Activated CD4-positive, alpha-beta T cell treated with anti-CD3 and anti-CD28 coated beads, Interleukin-2, amount 50 U/mL, for 48 hours (primary cell): ENCODE measurements around the gene ZBTB46.
"Not testable (repeated sequence)": the region's sequence is repeated elsewhere in the genome, so short reads cannot be mapped to it uniquely, and the experiment has no call there.

Experiments
- DNase-seq, 2 experiments: peaks; one replicate each; pipeline ENCODE4 v3.0.0-alpha.2; 2020

Gene ZBTB46, protein sequence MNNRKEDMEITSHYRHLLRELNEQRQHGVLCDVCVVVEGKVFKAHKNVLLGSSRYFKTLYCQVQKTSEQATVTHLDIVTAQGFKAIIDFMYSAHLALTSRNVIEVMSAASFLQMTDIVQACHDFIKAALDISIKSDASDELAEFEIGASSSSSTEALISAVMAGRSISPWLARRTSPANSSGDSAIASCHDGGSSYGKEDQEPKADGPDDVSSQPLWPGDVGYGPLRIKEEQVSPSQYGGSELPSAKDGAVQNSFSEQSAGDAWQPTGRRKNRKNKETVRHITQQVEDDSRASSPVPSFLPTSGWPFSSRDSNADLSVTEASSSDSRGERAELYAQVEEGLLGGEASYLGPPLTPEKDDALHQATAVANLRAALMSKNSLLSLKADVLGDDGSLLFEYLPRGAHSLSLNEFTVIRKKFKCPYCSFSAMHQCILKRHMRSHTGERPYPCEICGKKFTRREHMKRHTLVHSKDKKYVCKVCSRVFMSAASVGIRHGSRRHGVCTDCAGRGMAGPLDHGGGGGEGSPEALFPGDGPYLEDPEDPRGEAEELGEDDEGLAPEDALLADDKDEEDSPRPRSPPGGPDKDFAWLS

DNA sequence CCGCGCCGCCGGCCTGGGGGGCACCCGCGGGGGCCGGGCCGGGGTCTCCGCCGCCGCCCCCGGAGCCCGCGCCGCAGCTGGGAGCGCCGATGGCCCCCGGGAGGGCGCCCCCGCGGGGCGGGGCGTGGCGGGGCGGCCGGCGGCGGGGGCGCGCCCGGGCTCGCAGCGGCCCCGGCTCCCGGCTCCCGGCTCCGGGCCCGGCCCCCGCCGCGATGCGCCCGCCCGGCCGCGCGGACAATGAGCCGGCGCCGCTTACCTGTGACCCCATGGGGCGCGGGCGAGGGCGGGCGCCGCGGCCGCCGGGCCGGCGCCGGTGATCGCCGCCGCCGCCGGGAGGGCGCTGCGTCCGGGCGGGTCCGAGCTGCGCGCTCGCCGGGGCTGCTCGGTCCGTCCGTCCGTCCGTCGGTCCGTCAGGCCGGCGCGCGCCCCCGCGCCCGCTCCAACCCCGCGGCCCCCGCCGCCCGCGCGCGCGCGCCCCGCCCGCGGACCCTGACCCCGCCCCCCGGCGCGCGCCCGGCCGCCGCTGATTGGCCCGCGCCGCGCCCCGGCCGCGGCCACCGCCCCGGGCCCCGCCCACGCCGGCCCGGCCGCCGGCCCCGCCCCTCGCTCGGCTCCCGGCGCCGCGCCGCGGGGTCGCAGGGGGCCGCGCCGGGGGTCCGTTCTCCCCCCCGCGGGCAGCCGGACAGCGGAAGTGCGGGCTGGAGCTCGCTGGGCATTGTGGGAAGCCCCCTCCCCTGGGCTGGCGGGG is at the start of gene ZBTB46:
Gene ZBTB46 (minus strand): TSS at position 424 of the 748 bp plus-strand sequence. CDS start 40,507 bp downstream, outside the sequence.
- DNase-seq, result peak; percentile 33 to 43

DNA sequence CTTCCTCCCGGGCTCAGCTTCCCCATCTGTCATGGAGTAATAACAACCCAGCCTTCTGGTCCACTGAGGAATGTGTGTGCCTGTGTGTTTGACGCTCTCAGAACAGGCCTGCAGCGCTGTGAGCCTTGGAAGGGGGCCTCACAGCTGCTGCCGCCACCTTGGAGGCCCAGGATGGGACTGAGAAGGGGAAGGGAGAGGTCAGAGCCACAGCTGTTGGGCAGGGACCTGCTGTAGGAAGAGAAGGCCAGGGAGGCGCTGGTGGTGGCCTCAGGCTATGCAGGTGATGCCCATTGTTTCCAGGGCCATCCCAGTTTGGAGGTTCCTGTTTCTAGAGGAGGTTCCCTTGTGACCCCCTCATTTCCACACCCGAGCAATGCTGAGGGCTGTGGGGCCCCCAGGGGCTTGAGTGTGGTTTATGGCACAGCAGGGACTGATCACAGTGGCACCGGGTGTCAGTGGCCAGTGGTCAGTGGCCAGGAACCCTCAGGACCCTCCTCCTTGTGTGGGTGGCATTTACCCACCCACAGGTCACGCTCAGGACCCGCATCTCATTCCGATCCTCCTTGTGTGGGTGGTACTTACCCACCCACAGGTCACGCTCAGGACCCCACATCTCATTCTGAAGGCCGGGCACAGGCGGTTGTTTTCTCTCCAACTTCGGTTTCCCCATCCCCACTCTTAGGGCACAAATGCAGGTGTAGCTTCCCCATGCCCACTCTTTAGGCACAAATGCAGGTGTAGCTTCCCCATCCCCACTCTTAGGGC is 48.0 kb upstream of the ZBTB46 start:
- no peak for DNase-seq

DNA sequence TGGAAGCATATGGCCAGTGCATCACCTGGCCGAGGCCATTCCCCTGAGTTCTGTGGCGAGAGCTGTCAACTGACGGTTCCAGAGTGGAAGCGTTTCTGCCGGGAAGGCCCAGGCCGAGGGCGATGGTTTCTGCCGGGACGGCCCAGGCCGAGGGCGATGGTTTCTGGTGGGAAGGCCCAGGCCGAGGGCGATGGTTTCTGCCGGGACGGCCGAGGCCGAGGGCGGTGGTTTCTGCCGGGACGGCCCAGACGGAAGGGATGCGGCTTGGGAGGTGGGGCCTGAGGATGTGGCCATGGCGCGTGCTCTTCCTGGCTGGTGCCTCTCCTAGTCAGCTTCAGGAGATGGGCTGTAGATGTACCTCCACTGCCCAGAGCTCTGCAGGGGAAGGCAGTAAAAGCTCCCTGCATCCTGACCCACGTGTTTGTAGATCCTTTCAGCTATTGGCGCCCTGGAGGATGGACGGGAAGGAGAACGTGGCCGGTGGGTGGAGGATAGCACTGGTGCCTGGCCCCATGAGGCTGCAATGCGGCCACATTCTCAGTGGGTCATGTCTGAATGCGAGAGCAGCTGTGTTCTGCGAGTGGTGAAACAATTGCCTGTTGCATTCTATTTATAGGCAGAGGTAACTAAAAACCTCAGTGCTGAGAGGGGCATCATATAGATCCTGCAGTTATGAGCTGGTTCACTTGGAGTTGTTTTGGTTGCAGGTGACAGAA is 46.8 kb upstream of the ZBTB46 start:
- no peak for DNase-seq

DNA sequence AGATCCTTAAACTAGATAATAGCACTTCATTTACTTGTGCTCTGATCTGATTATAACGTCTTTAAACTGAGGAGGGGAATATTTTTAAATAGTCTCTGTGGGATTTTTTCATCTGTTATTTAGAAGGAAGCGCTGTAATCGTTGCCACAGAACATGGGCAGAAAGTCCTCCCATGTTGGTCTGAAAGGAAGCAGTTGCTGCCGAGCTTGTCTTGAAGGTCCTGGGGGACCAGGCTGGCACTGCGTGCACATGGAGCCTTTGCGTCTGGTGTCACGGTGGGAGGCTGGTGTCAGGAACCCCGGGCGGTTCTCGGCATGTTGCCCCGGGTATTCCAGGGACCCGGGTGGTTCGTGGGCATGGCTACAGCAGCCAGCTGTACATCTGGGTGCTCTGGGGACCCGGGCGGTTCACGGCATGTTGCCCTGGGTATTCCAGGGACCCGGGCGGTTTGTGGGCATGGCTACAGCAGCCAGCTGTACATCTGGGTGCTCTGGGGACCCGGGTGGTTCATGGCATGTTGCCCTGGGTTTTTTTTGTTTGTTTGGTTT is 45.5 kb upstream of the ZBTB46 start:
- no peak for DNase-seq

DNA sequence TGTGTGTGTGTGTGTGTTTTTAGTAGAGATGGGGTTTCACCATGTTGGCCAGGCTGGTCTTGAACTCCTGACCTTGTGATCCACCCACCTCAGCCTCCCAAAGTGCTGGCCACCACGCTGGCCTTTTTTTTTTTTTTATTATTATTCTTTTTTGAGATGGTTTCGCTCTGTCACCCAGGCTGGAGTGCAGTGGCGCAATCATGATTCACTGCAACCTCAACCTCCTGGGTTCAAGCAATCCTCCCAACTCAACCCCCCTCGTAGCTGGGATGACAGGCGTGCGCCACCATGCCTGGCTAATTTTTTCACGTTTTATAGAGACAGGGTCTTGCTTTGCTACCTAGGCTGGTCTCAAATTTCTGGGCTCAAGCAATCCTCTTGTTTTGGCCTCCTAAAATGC is 43.2 kb upstream of the ZBTB46 start:
- not testable (repeated sequence) for DNase-seq

DNA sequence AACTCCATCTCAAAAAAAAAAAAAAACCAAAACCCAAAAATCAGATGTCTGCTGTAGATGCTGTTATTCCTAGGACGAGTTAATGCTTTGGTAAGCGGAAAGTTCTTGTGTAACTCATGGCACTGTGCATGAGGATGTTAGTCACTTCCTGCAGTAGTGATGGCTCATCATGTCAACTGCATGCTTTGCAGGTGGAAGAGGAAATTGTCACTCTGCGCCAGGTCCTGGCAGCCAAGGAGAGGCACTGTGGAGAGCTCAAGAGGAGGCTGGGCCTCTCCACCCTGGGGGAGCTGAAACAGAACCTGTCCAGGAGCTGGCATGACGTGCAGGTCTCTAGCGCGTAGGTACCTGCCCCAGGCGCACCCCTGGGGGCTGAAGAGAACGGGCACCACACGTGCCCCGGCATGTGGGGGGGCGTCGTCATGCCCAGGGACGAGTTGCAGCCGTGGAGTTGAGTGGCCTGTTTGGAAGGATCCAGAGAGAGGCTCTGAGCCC is 42.5 kb upstream of the ZBTB46 start:
- DNase-seq, result peak; percentile 53 to 65

DNA sequence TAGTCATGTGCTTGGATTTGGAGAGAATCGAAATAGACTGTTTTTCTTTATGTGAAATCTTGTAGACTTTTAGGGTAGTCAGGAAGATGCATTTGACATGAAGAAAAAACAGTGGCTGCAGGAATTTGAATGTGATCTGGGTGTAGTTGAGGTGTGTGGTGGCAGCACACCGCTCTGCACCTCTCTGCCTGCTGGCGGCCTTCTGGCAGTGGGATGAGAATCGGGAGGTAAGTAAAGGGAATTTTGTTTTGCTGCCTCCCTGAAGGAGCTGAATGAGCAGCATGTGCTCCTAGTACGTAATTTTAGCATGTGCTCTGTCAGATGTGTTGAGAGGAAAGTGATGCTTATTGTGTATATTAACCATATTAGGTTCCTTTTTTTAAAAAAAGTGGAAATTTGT is 37.2 kb upstream of the ZBTB46 start:
- no peak for DNase-seq

DNA sequence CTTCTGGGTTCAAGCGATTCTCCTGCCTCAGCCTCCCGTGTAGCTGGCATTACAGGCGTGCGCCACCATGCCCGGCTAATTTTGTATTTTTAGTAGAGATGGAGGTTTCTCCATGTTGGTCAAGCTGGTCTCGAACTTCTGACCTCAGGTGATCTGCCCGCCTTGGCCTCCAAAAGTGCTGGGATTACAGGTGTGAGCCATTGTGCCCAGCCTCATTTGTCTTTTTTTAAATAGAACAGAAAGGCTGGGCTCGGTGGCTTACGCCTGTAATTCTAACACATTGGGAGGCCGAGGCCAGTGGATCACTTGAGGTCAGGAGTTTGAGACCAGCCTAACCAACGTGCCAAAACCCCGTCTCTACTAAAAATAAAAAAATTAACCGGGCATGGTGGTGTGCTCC is 36.0 kb upstream of the ZBTB46 start:
- not testable (repeated sequence) for DNase-seq

DNA sequence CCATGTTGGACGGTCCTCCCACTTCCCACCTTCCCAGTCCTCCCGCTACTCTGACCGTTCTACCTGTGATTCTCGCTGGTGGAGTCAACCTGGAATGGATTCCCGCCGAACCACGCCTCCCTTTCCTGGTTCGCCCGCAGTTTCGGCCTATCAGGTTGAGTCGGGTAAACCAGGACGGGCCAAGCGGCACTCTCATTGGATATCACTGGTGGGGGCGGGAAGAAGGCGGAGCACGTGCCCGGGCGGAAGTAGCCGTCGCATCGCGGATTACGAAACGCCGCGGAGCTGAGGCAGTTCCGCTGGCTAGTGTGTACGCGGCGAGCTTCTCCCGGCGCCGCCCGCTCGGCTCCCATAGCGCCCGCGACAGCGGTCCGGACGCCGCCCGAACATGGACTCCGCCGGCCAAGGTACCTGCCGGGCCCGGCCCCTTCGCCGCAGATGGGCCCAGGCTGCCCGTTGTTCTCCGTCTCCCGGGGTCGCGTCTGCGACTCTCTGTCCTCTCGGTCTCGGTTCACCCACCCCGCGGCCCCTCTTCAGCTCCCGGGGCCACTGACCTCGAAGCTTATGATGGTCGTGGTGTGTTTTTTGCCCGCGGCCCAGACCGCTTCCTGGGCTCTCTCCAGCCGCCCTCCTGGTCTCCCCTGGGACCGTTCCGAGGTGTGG is 34.0 kb upstream of the ZBTB46 start, which contains the start of gene TPD52L2:
Gene TPD52L2 (plus strand): TSS at position 293 of the 663 bp plus-strand sequence. CDS start 96 bp downstream, at position 389.
- peak; percentile 98 to 99 for DNase-seq

DNA sequence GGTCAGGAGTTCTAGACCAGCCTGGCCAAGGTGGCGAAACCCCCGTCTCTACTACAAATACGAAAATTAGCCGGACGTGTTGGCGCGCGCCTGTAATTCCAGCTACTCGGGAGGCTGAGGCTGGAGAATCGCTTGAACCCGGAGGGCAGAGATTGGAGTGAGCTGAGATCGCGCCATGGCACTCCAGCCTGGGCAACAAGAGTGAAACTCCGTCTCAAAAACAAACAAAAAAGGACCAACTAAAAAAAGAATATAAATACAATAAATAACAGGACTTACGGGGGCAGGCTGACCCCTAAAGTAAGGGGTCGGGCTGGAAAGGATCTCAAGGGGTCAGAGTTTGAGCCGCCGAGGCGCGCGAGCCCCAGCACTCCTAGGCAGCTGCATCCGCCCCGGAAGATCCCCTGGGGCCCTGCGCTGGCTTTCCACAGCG is 33.5 kb upstream of the ZBTB46 start:
- DNase-seq, result no peak

DNA sequence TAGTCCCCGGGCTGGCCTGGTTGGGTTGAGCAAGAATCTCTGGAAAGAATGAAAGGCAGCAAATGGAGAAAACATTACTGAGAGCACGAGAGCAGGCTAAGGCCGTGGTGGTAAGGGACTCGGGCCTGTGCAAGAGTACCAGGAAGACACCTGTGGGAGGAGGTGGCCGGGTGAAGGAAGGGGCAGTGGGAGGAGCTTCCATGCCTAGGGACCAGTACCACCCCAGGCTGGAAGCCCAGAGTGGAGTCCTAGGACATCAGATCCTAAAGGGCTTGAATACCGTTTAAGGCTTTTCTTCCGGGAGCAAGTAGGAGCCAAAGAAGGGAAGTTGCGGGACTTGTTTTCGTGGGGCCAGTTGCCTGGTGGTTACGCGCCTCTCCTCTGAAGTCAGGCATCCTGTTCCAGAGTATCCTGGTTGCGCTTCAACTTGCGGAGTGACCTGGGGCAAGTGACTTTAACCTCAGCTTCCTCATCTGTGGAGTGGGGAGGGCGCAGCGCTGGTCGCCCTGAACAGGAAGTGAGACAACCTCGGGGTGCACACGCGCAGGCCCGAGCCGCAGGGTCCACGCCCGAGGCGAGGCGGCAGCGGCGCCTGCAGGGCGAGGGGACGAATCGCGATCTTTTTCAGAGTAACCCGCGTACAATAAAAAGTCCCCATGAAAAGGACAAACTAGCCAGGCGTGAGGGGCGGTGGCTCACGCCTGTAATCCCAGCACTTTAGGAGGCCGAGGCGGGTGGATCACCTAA is 32.9 kb upstream of the ZBTB46 start:
- peak; percentile 79 to 82 for DNase-seq

DNA sequence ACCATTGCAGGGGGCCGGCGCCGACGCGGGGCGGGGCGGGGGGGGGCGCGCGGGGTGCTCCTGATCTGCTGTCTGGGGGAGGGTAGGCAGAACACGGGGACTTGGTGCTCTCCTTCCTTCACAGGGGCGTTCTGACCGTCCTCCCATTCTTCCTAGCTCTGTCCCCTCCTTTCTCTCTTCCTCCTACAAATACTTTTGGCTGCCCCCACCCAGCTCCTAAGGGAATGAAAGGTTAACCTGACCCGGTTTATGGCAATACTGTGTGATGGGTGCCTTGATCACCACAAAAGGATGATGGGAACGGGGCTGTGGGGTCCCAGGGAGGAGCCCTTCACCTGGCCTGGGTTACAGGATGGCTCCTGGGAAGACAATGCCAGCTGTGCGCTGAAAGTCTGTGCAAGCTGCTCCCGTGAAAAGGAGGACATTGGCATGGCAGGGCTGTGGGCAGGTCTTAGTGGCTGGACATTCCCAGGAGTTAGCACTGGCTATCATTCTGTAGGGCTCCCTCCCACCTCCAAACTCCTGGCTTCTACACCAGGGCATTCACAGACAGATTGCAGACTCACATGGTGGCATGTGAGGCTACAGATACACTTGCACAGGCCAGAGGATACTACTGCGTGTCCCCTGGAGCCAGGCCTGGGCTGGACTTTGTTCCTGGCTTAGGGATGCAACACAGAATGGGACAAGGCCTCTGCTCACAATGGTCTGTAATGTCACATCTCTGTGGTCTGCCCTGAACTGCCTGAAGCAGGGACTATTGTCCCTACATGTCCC is 32.1 kb upstream of the ZBTB46 start:
- no peak for DNase-seq

DNA sequence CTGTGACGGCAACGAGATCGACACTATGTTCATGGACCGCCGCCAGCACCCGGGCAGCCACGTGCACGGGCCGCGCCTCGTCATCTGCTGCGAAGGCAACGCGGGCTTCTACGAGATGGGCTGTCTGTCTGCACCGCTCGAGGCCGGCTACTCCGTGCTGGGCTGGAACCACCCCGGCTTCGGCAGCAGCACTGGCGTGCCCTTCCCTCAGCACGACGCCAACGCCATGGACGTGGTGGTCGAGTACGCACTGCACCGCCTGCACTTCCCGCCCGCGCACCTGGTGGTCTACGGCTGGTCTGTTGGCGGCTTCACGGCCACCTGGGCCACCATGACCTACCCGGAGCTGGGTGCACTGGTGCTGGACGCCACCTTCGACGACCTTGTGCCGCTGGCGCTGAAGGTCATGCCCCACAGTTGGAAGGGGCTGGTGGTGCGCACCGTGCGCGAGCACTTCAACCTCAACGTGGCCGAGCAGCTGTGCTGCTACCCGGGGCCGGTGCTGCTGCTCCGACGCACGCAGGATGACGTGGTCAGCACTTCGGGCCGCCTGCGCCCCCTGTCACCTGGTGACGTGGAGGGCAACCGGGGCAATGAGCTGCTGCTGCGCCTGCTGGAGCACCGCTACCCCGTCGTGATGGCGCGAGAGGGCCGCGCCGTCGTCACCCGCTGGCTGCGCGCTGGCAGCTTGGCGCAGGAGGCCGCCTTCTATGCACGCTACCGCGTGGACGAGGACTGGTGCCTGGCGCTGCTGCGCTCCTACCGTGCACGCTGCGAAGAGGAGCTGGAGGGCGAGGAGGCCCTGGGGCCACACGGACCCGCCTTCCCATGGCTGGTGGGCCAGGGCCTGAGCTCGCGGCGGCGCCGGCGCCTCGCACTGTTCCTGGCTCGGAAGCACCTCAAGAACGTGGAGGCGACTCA is 31.2 kb upstream of the ZBTB46 start:
- no peak for DNase-seq

DNA sequence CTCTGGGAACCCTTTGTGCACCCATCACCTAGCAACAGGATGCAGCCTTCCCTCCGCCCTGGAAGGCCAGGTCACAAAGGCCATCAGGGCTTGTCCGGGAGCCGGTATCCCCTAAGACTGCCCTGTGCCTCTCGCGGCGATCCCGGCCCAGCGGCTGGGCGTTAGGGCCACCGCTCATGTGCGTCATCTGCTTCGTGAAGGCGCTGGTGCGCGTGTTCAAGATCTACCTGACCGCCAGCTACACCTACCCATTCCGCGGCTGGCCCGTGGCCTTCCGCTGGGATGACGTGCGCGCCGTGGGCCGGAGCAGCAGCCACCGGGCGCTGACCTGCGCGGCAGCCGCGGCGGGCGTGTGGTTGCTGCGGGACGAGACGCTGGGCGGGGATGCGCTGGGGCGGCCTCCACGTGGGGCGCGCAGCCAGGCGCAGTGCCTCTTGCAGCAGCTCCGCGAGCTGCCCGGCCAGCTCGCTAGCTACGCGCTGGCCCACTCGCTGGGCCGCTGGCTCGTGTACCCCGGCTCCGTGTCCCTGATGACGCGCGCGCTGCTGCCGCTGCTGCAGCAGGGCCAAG is 30.4 kb upstream of the ZBTB46 start, which contains the start of gene ABHD16B:
Gene ABHD16B (plus strand): TSS at position 134 of the 570 bp plus-strand sequence. CDS start 43 bp downstream, at position 177.
- DNase-seq, result no peak

DNA sequence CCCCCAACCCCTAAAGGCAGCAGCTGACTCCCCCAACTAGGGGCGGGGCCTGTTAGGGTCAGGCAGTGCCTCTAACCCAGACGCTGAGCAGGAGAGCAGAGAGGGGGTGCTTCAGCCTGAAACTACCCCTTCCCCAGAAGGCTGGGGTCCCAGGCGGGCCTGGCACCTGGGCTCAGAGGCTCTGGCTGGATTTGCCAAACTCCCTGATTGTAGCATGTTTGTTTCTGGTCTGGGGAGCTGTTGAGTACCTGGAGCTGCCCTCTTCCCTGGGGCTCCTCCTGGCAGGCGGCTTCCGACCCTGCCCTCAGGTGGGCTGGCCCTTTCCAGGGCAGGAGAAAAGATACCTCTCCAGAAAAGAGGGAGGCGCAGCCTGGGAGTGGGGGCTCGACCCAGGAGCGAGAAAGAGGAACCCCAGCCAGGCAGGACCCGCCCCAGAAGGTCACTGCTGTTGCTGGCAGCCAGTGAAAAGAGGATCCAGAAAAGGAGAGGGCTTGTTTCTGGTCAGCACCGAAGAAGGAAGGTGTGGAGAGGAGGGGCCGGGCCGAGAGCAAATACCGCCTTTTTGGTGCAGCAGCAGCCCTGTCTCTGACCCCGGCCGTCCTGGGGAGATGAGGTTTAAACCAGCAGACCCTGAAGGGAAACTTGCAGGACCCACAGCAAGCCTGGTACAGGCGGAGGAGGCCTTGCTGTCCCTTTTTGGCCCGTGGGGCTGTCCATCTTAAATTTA is 29.4 kb upstream of the ZBTB46 start:
- DNase-seq, result no peak

DNA sequence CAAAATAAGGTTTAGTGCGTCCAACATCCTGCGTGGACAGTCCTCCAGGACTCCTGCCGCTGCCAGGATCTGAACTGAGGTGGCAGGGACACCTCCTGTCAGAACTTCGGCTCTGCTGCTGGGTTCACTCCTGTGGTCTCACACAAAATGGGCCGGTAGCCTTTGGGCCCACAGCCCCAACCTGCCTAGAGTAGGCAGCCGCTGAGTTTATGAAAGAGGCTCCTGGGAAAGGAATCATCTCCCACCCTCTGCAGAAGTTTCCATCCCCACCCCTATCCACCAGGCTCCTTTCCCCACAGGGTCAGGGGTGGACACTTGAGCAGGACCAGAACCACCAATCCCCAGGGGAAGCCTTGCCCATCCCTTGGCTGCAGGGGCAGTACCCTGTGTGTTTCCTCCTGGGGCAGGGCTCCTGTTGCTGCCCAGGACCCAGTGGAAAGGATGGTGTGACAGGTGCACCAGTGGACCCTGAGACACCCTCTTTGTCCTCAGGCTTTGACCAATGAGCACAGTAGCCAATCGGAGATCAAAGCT is 28.2 kb upstream of the ZBTB46 start:
- DNase-seq, result no peak
